ENCODE results near the gene RNF214. TPM values are rescaled to one million over a fixed set of nuclear protein-coding genes. Genes with fewer than 3 reads are reported as not detected.

The RNF214 gene
- total RNA-seq, 4 donors from 2014 or later, result 5.0 to 10.5 (median 5.6) TPM

- no peak for DNase-seq
These were observed 82.4 kb downstream of the RNF214 start for GRCh38 chr11:117314840-117315239.

GRCh38 chr11:117315285-117316196, 83.1 kb downstream of the RNF214 start:
- TF ChIP-seq CTCF (IDR thresholded peaks at IDR 0.05) (no peak), POLR2A (IDR thresholded peaks at IDR 0.05) (no peak)
- peaks cover 13 to 40% (median 18%) of the 10 kb centered on the region in 3 donors for H3K4me1 ChIP-seq
- no peaks in the 10 kb centered on the region for H3K27me3 ChIP-seq
- intact Hi-C loops (cut with DNase I), result no loop called here
- DNase-seq, result no peak
- H3K9me3 ChIP-seq, result no peaks in the 10 kb centered on the region
- H3K27ac ChIP-seq, result peak overlapping the region; percentile 55 to 78 (median 68)
- H3K36me3 ChIP-seq, result no peaks in the 10 kb centered on the region
- 2 to 8% methylated on average over 2 to 14 of the region's 62 CpGs for WGBS, 2 donors
- H3K4me3 ChIP-seq, result peak overlapping the region; percentile 66 to 90 (median 85)

More at GRCh38 chr11:117314840-117315239, 82.4 kb downstream of the RNF214 start:
- no peak for TF ChIP-seq POLR2A (IDR thresholded peaks at IDR 0.05)
- TF ChIP-seq CTCF (IDR thresholded peaks at IDR 0.05), result no peak
- Histone ChIP-seq H3K27me3 (no peaks in the 10 kb centered on the region), H3K27ac (peak overlapping the region in 1 of 4 donors; percentile 55), H3K9me3 (no peaks in the 10 kb centered on the region), H3K36me3 (no peaks in the 10 kb centered on the region), H3K4me1 (peaks cover 13 to 40% (median 18%) of the 10 kb centered on the region in 3 donors), H3K4me3 (peak overlapping the region; percentile 66 to 90 (median 85))
- 34 to 57% methylated on average over 2 to 9 of the region's 10 CpGs for WGBS, 2 donors
- intact Hi-C loops (cut with DNase I), result no loop called here

- no peaks in the 10 kb centered on the region for H3K9me3 ChIP-seq
- intact Hi-C loops (cut with DNase I), result no loop called here
- H3K36me3 ChIP-seq, result no peaks in the 10 kb centered on the region
- peak in 4 of 6 experiments; percentile 4 to 33 (median 16) for TF ChIP-seq CTCF (IDR thresholded peaks at IDR 0.05)
- TF ChIP-seq POLR2A (IDR thresholded peaks at IDR 0.05), result peak in 1 of 4 donors; percentile 13
- WGBS, 2 donors, result 5 to 24% methylated on average over 11 to 19 of the region's 29 CpGs
- peak within 1 kb of the TSS; percentile 66 to 90 (median 85) for H3K4me3 ChIP-seq
- peak within 1 kb of the TSS; percentile 55 to 78 (median 68) for H3K27ac ChIP-seq
- H3K4me1 ChIP-seq, result peaks cover 13 to 40% (median 18%) of the 10 kb centered on the region in 3 donors
- DNase-seq, result no peak
- no peaks in the 10 kb centered on the region for H3K27me3 ChIP-seq
These were observed 83.9 kb downstream of the RNF214 start, which contains the start of gene BACE1 for GRCh38 chr11:117316197-117316961. BACE1 (minus strand) TSS chr11:117316256; CDS start chr11:117315795, 461 bp downstream.

GRCh38 chr11:117318738-117319137, 86.3 kb downstream of the RNF214 start:
- TF ChIP-seq CTCF (IDR thresholded peaks at IDR 0.05), result no peak
- no peak for TF ChIP-seq POLR2A (IDR thresholded peaks at IDR 0.05)
- no peak overlapping the region for H3K27ac ChIP-seq
- intact Hi-C loops (cut with DNase I), result no loop called here
- no peaks in the 10 kb centered on the region for H3K36me3 ChIP-seq
- H3K4me3 ChIP-seq, result no peak overlapping the region
- H3K27me3 ChIP-seq, result no peaks in the 10 kb centered on the region
- peaks cover 13 to 34% (median 18%) of the 10 kb centered on the region in 3 donors for H3K4me1 ChIP-seq
- DNase-seq, result no peak
- H3K9me3 ChIP-seq, result no peaks in the 10 kb centered on the region
- WGBS, 2 donors, result 80 to 81% methylated on average over 7 of the region's 7 CpGs

All from esophagus squamous epithelium (tissue), 5 donors.